NCI-H1930 (cell line): ENCODE results near the gene HOXA6.

ENCODE experiments used
- DNase-seq, 2 experiments: peaks; one replicate each; lab custom pipeline; 2025; lab: John Stamatoyannopoulos, UW

The HOXA6 gene

GRCh38 chr7:27095897-27096767, 51.4 kb downstream of the HOXA6 start, which contains the start of gene HOXA1:
HOXA1 (minus strand) TSS chr7:27096000; CDS start chr7:27095912, 88 bp downstream.
- DNase-seq: peak; percentile 78 to 81
